ENCODE data around the gene FOXP4. TPM values are rescaled to one million over a fixed set of nuclear protein-coding genes. Genes with fewer than 3 reads are reported as not detected.

FOXP4 gene
- total RNA-seq, 1 donor from 2014 or later, result 2.7 TPM

- Histone ChIP-seq H2AFZ (replicated peaks) (peak within 1 kb of the TSS; percentile 48), H3K9me3 (ENCODE audit: low read depth) (no peaks in the 10 kb centered on the region), H3K27ac (no peak within 1 kb of the TSS), H3K36me3 (no peaks in the 10 kb centered on the region), H3K27me3 (peaks cover 73% of the 10 kb centered on the region), H3K9ac (no peak within 1 kb of the TSS), H4K20me1 (ENCODE audit: low read depth) (peaks cover 36% of the 10 kb centered on the region), H3K4me3 (peak within 1 kb of the TSS; percentile 76), H3K4me1 (peaks cover 31% of the 10 kb centered on the region), H3K4me2 (peak within 1 kb of the TSS; percentile 95), H3F3A (ENCODE audit: low read depth) (peaks cover 6% of the 10 kb centered on the region), H3K79me2 (ENCODE audit: low read depth) (peaks cover 21% of the 10 kb centered on the region)
- peak; percentile 81 for DNase-seq (ENCODE audit: low spot score)
- H3K4me1 Mint-ChIP-seq, result peaks cover 55% of the 10 kb centered on the region
- H3K36me3 Mint-ChIP-seq, result peaks cover 19% of the 10 kb centered on the region
- peaks cover 38% of the 10 kb centered on the region for H3K27me3 Mint-ChIP-seq (ENCODE audit: insufficient read depth, low read depth)
- peak within 1 kb of the TSS; percentile 43 for H3K27ac Mint-ChIP-seq
- H3K4me3 Mint-ChIP-seq, result peak within 1 kb of the TSS; percentile 94
- no peaks in the 10 kb centered on the region for H3K9me3 Mint-ChIP-seq
- no peak for TF ChIP-seq CTCF (IDR thresholded peaks at IDR 0.05)
- TF ChIP-seq EZH2phosphoT487 (IDR thresholded peaks at IDR 0.05), result no peak
- no peak for TF ChIP-seq EZH2 (IDR thresholded peaks at IDR 0.05)
These were observed 92.1 kb downstream of the FOXP4 start, which contains the start of gene MDFI for GRCh38 chr6:41638002-41638934. TSS of gene MDFI (plus strand) at chr6:41638468. CDS start at chr6:41638750, 282 bp downstream.

- Histone ChIP-seq H3K27me3 (peaks cover 65% of the 10 kb centered on the region), H3K9ac (no peak overlapping the region), H2AFZ (replicated peaks) (peak overlapping the region; percentile 48), H3K79me2 (ENCODE audit: low read depth) (peaks cover 21% of the 10 kb centered on the region), H3K27ac (no peak overlapping the region), H3K4me1 (peaks cover 40% of the 10 kb centered on the region), H3F3A (ENCODE audit: low read depth) (peaks cover 14% of the 10 kb centered on the region), H3K4me2 (peak overlapping the region; percentile 95), H3K4me3 (peak overlapping the region; percentile 76), H4K20me1 (ENCODE audit: low read depth) (peaks cover 45% of the 10 kb centered on the region), H3K9me3 (ENCODE audit: low read depth) (no peaks in the 10 kb centered on the region), H3K36me3 (no peaks in the 10 kb centered on the region)
- peak overlapping the region; percentile 43 for H3K27ac Mint-ChIP-seq
- peaks cover 36% of the 10 kb centered on the region for H3K27me3 Mint-ChIP-seq (ENCODE audit: insufficient read depth, low read depth)
- no peaks in the 10 kb centered on the region for H3K9me3 Mint-ChIP-seq
- no peak for TF ChIP-seq EZH2 (IDR thresholded peaks at IDR 0.05)
- no peak for TF ChIP-seq EZH2phosphoT487 (IDR thresholded peaks at IDR 0.05)
- no peak for TF ChIP-seq CTCF (IDR thresholded peaks at IDR 0.05)
- peaks cover 61% of the 10 kb centered on the region for H3K4me1 Mint-ChIP-seq
- peak overlapping the region; percentile 94 for H3K4me3 Mint-ChIP-seq
- H3K36me3 Mint-ChIP-seq, result peaks cover 19% of the 10 kb centered on the region
- DNase-seq (ENCODE audit: low spot score), result peak; percentile 73
These were observed 93.0 kb downstream of the FOXP4 start for GRCh38 chr6:41638935-41639808.

DNA sequence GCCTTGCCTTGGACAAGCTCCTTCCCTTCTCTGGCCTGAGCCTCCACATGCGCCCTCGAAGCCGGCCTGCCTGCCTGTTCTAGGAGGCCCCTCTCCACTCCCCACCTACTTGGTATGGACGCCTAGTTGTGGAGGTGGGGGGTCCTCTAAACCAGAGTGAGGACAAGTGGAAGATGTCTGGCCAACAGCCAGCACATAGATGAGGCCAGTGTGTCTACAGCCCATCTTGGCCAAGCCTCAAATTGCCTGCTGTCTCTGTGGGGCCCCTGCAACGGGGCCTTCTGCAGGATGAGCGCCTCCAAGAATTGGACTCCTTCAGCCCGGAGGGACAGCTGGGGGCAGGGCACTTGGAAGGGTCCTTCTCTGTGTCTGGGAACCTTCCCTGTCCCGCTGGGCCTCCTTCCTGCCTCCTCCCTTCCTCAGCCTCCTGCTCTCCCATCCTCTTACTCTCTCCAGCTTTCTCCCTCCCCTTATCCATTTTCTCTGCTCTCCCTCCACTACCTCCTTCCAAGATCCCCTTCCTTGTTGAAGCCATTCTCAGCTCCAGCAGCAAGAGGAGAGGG lies 93.7 kb downstream of the FOXP4 start:
- peaks cover 46% of the 10 kb centered on the region for H3K4me1 ChIP-seq
- peaks cover 58% of the 10 kb centered on the region for H3K27me3 ChIP-seq
- H3K27ac Mint-ChIP-seq, result peak overlapping the region; percentile 43

More for the DNA sequence above, 93.7 kb downstream of the FOXP4 start:
- H3K36me3 ChIP-seq, result no peaks in the 10 kb centered on the region
- H3F3A ChIP-seq (ENCODE audit: low read depth), result peaks cover 20% of the 10 kb centered on the region
- peak overlapping the region; percentile 95 for H3K4me2 ChIP-seq
- Mint-ChIP-seq H3K4me1 (peaks cover 64% of the 10 kb centered on the region), H3K4me3 (peak overlapping the region; percentile 94), H3K36me3 (peaks cover 19% of the 10 kb centered on the region), H3K9me3 (no peaks in the 10 kb centered on the region), H3K27me3 (ENCODE audit: insufficient read depth, low read depth) (peaks cover 39% of the 10 kb centered on the region)
- no peak for DNase-seq (ENCODE audit: low spot score)
- H3K27ac ChIP-seq, result no peak overlapping the region
- H3K4me3 ChIP-seq, result peak overlapping the region; percentile 76
- peaks cover 21% of the 10 kb centered on the region for H3K79me2 ChIP-seq (ENCODE audit: low read depth)
- TF ChIP-seq CTCF (IDR thresholded peaks at IDR 0.05), result no peak
- no peak for TF ChIP-seq EZH2phosphoT487 (IDR thresholded peaks at IDR 0.05)
- H3K9ac ChIP-seq, result no peak overlapping the region
- peaks cover 52% of the 10 kb centered on the region for H4K20me1 ChIP-seq (ENCODE audit: low read depth)
- no peaks in the 10 kb centered on the region for H3K9me3 ChIP-seq (ENCODE audit: low read depth)
- no peak overlapping the region for H2AFZ ChIP-seq (replicated peaks)

Measured in neural progenitor cell (in vitro differentiated cells).